Vagina (tissue), 2 donors: Measurements from ENCODE around the gene ZMYND10. TPM values are rescaled to one million over a fixed set of nuclear protein-coding genes. Genes with fewer than 3 reads are reported as not detected.

Experiments used
- DNase-seq, 2 donors: peaks; one replicate each; pipeline ENCODE4 v3.0.0-alpha.2; 2017; ENCODE audit errors: extremely low spot score in 2 of 2
- H3K27ac ChIP-seq: fragments of 200-600 bp; sonication (generic); one replicate; pipeline ENCODE4 v1.5.1; 2019
- H3K27me3 ChIP-seq: fragments of 200-600 bp; sonication (generic); one replicate; pipeline ENCODE4 v1.5.1; 2019
- H3K36me3 ChIP-seq, 2 donors: fragments of 200-600 bp; sonication (generic); one replicate each; pipeline ENCODE4 v1.5.1; 2017 to 2019
- H3K4me1 ChIP-seq: fragments of 200-600 bp; sonication (generic); one replicate; pipeline ENCODE4 v1.5.1; 2019
- H3K4me3 ChIP-seq, 2 donors: fragments of 200-600 bp; sonication (generic); 1 replicate in 1 of 2; 2 replicates in 1 of 2; pipeline ENCODE4 v1.5.1; 2016 to 2019
- H3K9me3 ChIP-seq: fragments of 200-600 bp; sonication (generic); one replicate; pipeline ENCODE4 v1.5.1; 2019
- CTCF ChIP-seq, 3 experiments: fragments of 450-650 bp in 2 of 3; fragments of 200-600 bp in 1 of 3; sonication (generic) in 1 of 3; IDR thresholded peaks; one replicate each; pipeline ENCODE4 v1.5.1; 2017 to 2019; ENCODE audit warnings: antibody characterized with exemption in 3 of 3, mild to moderate bottlenecking in 2 of 3, moderate library complexity in 2 of 3
- POLR2A ChIP-seq, 2 donors: fragments of 450-650 bp; IDR thresholded peaks; one replicate each; pipeline ENCODE4 v1.6.1; 2017; ENCODE audit warnings: antibody characterized with exemption in 2 of 2, mild to moderate bottlenecking in 2 of 2, moderate library complexity in 2 of 2
- POLR2AphosphoS5 ChIP-seq, 2 donors: sonication (generic); formaldehyde crosslinking; IDR thresholded peaks; one replicate each; pipeline ENCODE4 v1.9.0; 2017; ENCODE audit warnings: antibody characterized with exemption in 2 of 2, mild to moderate bottlenecking in 2 of 2, low read depth in 1 of 2; ENCODE audit not compliant: insufficient read depth in 1 of 2
- intact Hi-C: fragments of 100-400 bp; cut with DNase I; formaldehyde crosslinking; loops from one replicate; pipeline ENCODE4 v1.15.1; 2023
- total RNA-seq: library from RNA; depleted of rRNA; stranded (reverse); fragments of >200 nt; gene quantifications from one replicate; pipeline ENCODE4 v1.2.3, GENCODE V29; 2016

ZMYND10 gene
- total RNA-seq, 1 donor from 2014 or later: 0.74 TPM

GRCh38 chr3:50382722-50383121, 37.2 kb upstream of the ZMYND10 start:
- Histone ChIP-seq H3K36me3 (no peaks in the 10 kb centered on the region), H3K27ac (no peak overlapping the region), H3K4me1 (no peaks in the 10 kb centered on the region), H3K4me3 (no peak overlapping the region), H3K27me3 (no peaks in the 10 kb centered on the region), H3K9me3 (no peaks in the 10 kb centered on the region)
- DNase-seq: no peak
- intact Hi-C loops: no loop called here
- no peak for TF ChIP-seq CTCF (IDR thresholded peaks at IDR 0.05)

GRCh38 chr3:50381383-50381782, 35.9 kb upstream of the ZMYND10 start:
- no peaks in the 10 kb centered on the region for H3K4me1 ChIP-seq
- no peak overlapping the region for H3K27ac ChIP-seq
- H3K27me3 ChIP-seq: no peaks in the 10 kb centered on the region
- no peaks in the 10 kb centered on the region for H3K36me3 ChIP-seq
- no peak overlapping the region for H3K4me3 ChIP-seq
- TF ChIP-seq POLR2A (IDR thresholded peaks at IDR 0.05): no peak
- TF ChIP-seq POLR2AphosphoS5 (IDR thresholded peaks at IDR 0.05; ENCODE audit: insufficient read depth in 1 of 2, low read depth in 1 of 2): no peak
- no peak for TF ChIP-seq CTCF (IDR thresholded peaks at IDR 0.05)
- no peaks in the 10 kb centered on the region for H3K9me3 ChIP-seq
- intact Hi-C loops: no loop called here
- no peak for DNase-seq

GRCh38 chr3:50380405-50381085, 35.0 kb upstream of the ZMYND10 start:
- no peak overlapping the region for H3K4me3 ChIP-seq
- no peaks in the 10 kb centered on the region for H3K4me1 ChIP-seq
- no peak overlapping the region for H3K27ac ChIP-seq
- no peaks in the 10 kb centered on the region for H3K36me3 ChIP-seq
- TF ChIP-seq POLR2AphosphoS5 (IDR thresholded peaks at IDR 0.05; ENCODE audit: insufficient read depth in 1 of 2, low read depth in 1 of 2): no peak
- TF ChIP-seq POLR2A (IDR thresholded peaks at IDR 0.05): no peak
- TF ChIP-seq CTCF (IDR thresholded peaks at IDR 0.05): no peak
- DNase-seq: no peak
- no peaks in the 10 kb centered on the region for H3K9me3 ChIP-seq
- intact Hi-C loops: no loop called here
- no peaks in the 10 kb centered on the region for H3K27me3 ChIP-seq

- Histone ChIP-seq H3K27ac (no peak overlapping the region), H3K4me3 (no peak overlapping the region), H3K9me3 (no peaks in the 10 kb centered on the region), H3K36me3 (no peaks in the 10 kb centered on the region), H3K27me3 (no peaks in the 10 kb centered on the region), H3K4me1 (no peaks in the 10 kb centered on the region)
- no peak for DNase-seq
- TF ChIP-seq POLR2AphosphoS5 (IDR thresholded peaks at IDR 0.05; ENCODE audit: insufficient read depth in 1 of 2, low read depth in 1 of 2): no peak
- TF ChIP-seq POLR2A (IDR thresholded peaks at IDR 0.05): no peak
- no peak for TF ChIP-seq CTCF (IDR thresholded peaks at IDR 0.05)
- intact Hi-C loops: no loop called here
Observed at GRCh38 chr3:50378757-50379156, 33.2 kb upstream of the ZMYND10 start.

- intact Hi-C loops: no loop called here
- no peak overlapping the region for H3K27ac ChIP-seq
- no peak for TF ChIP-seq POLR2AphosphoS5 (IDR thresholded peaks at IDR 0.05; ENCODE audit: insufficient read depth in 1 of 2, low read depth in 1 of 2)
- no peak for TF ChIP-seq CTCF (IDR thresholded peaks at IDR 0.05)
- TF ChIP-seq POLR2A (IDR thresholded peaks at IDR 0.05): no peak
- H3K27me3 ChIP-seq: no peaks in the 10 kb centered on the region
- no peak overlapping the region for H3K4me3 ChIP-seq
- H3K9me3 ChIP-seq: no peaks in the 10 kb centered on the region
- DNase-seq: no peak
- H3K4me1 ChIP-seq: no peaks in the 10 kb centered on the region
- H3K36me3 ChIP-seq: no peaks in the 10 kb centered on the region
Observed at GRCh38 chr3:50378024-50378423, 32.5 kb upstream of the ZMYND10 start.
